Measurements from ENCODE around the gene CA12.

CA12 gene

GRCh38 chr15:63358241-63359029 is 23.2 kb downstream of the CA12 start:
- no peak overlapping the region for H3K4me3 ChIP-seq (ENCODE audit: low read depth, low read length)

DNA sequence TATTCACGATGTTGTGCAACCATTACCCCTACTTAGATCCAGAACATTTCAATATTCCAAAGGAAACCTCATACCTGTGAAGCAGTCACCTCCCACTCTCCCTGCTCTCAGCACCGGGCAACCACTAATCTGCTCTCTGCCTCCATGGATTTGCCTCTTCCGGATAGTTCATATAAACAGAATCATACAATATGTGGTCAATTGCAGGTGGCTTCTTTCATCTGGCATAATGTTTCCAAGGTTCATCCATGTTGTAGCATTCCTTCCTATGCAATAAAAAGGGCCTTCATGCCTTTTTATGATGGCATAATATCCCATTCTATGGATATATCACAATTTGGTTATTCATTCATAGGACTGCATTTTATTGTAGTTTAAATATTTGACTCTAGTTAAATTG is 23.9 kb downstream of the CA12 start:
- no peak overlapping the region for H3K4me3 ChIP-seq (ENCODE audit: low read depth, low read length)
- TF ChIP-seq, protein P1, sequence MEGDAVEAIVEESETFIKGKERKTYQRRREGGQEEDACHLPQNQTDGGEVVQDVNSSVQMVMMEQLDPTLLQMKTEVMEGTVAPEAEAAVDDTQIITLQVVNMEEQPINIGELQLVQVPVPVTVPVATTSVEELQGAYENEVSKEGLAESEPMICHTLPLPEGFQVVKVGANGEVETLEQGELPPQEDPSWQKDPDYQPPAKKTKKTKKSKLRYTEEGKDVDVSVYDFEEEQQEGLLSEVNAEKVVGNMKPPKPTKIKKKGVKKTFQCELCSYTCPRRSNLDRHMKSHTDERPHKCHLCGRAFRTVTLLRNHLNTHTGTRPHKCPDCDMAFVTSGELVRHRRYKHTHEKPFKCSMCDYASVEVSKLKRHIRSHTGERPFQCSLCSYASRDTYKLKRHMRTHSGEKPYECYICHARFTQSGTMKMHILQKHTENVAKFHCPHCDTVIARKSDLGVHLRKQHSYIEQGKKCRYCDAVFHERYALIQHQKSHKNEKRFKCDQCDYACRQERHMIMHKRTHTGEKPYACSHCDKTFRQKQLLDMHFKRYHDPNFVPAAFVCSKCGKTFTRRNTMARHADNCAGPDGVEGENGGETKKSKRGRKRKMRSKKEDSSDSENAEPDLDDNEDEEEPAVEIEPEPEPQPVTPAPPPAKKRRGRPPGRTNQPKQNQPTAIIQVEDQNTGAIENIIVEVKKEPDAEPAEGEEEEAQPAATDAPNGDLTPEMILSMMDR (IDR thresholded peaks at IDR 0.05; ENCODE audit: borderline replicate concordance, insufficient read depth, low read depth, low read length): no peak

More at GRCh38 chr15:63358241-63359029, 23.2 kb downstream of the CA12 start:
- TF ChIP-seq, protein P1 (IDR thresholded peaks at IDR 0.05; ENCODE audit: borderline replicate concordance, insufficient read depth, low read depth, low read length): no peak

- TF ChIP-seq, protein P1 (IDR thresholded peaks at IDR 0.05; ENCODE audit: borderline replicate concordance, insufficient read depth, low read depth, low read length): no peak
- no peak overlapping the region for H3K4me3 ChIP-seq (ENCODE audit: low read depth, low read length)
These were observed 24.6 kb downstream of the CA12 start for GRCh38 chr15:63357061-63357460.

GRCh38 chr15:63354821-63355650 is 26.6 kb downstream of the CA12 start:
- no peak overlapping the region for H3K4me3 ChIP-seq (ENCODE audit: low read depth, low read length)

GRCh38 chr15:63353887-63354286 is 27.8 kb downstream of the CA12 start:
- TF ChIP-seq, protein P1 (IDR thresholded peaks at IDR 0.05; ENCODE audit: borderline replicate concordance, insufficient read depth, low read depth, low read length): no peak
- H3K4me3 ChIP-seq (ENCODE audit: low read depth, low read length): no peak overlapping the region

More at GRCh38 chr15:63354821-63355650, 26.6 kb downstream of the CA12 start:
- TF ChIP-seq, protein P1 (IDR thresholded peaks at IDR 0.05; ENCODE audit: borderline replicate concordance, insufficient read depth, low read depth, low read length): no peak

DNA sequence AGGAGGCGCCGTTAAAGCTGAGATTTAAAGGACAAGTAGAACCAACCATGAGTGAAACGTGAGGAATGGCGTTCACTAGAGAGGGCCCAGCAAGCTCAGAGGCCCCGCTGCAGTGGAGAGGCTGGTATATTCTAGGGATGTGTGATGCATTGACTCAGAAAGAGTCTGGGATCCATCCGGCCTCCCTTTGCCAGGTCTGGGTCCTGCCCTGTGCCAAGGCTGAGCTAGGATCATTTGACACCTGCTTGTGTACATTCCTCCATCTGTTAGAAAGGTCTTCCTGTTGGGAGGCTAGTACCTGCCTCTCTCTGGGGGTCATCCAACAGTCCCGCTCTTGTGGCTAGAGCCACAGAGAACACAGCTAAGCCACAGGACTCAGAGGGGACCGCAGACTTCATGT is 28.4 kb downstream of the CA12 start:
- TF ChIP-seq, protein P1 (IDR thresholded peaks at IDR 0.05; ENCODE audit: borderline replicate concordance, insufficient read depth, low read depth, low read length): no peak
- no peak overlapping the region for H3K4me3 ChIP-seq (ENCODE audit: low read depth, low read length)
